Measurements from ENCODE around the gene MMP15. TPM values are rescaled to one million over a fixed set of nuclear protein-coding genes. Genes with fewer than 3 reads are reported as not detected.
"Not testable (repeated sequence)": the region's sequence is repeated elsewhere in the genome, so short reads cannot be mapped to it uniquely, and the experiment has no call there.

The MMP15 gene
- total RNA-seq, 1 donor from 2014 or later = 16.3 TPM

DNA sequence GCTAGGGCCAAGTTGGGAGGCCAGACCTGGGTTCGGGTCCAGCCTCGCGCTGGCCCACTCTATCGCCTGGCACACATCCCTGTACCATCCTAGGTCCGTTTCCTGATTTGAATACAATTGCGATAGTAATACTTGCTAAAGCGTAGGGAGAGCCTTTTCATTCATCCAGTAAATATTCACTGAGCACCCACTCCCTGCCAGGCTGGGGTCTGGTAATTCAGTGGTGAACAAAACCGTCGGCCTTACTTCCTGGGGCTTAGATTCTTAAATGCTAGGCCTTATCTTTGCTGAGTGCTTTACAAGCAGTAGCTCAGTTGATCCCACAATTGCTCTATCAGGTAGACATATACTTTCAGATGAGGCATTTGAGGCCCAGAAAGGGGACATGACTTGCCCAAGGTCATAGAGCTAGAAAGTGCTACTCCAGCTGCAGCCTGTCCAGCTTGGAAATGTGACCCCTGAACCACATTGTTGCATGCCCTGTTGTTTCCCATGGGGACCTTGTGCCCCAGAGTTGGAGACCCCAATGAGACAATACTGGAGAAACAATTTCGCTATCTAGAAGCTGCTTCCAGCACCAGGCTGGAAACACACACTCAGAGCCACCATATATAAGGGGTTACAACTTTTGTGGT, 23.7 kb upstream of the MMP15 start:
- peaks cover 21% of the 10 kb centered on the region for H3K4me1 Mint-ChIP-seq
- no peak overlapping the region for H3K27ac Mint-ChIP-seq
- no peak for DNase-seq (ENCODE audit: low spot score in 2 of 2, unreplicated experiment in 2 of 2)
- TF ChIP-seq, protein P1, sequence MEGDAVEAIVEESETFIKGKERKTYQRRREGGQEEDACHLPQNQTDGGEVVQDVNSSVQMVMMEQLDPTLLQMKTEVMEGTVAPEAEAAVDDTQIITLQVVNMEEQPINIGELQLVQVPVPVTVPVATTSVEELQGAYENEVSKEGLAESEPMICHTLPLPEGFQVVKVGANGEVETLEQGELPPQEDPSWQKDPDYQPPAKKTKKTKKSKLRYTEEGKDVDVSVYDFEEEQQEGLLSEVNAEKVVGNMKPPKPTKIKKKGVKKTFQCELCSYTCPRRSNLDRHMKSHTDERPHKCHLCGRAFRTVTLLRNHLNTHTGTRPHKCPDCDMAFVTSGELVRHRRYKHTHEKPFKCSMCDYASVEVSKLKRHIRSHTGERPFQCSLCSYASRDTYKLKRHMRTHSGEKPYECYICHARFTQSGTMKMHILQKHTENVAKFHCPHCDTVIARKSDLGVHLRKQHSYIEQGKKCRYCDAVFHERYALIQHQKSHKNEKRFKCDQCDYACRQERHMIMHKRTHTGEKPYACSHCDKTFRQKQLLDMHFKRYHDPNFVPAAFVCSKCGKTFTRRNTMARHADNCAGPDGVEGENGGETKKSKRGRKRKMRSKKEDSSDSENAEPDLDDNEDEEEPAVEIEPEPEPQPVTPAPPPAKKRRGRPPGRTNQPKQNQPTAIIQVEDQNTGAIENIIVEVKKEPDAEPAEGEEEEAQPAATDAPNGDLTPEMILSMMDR (IDR thresholded peaks at IDR 0.05; ENCODE audit: unreplicated experiment) = no peak
- peaks cover 4% of the 10 kb centered on the region for H3K9me3 Mint-ChIP-seq
- no peaks in the 10 kb centered on the region for H3K27me3 Mint-ChIP-seq (ENCODE audit: low read depth)
- H3K4me3 Mint-ChIP-seq = peak overlapping the region; percentile 89
- peaks cover 18% of the 10 kb centered on the region for H3K36me3 Mint-ChIP-seq

DNA sequence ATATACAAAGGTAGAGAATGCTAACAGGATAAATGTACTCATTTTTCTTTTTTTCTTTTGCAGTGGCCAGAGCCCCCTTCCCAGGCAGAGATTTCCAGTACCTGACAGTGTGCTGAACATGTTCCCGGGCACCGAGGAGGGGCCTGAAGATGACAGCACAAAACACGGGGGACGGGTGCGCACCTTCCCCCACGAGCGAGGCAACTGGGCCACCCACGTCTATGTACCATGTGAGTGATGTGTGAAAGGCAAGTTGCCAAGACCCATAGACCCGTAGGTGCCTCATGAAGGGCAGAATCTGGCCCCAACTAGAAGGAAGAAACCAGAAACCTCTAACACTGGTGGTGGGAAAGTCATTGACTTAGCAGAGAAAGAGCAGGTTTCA, 23.1 kb upstream of the MMP15 start:
- Mint-ChIP-seq H3K4me1 (peaks cover 21% of the 10 kb centered on the region), H3K9me3 (peaks cover 7% of the 10 kb centered on the region), H3K27me3 (ENCODE audit: low read depth) (no peaks in the 10 kb centered on the region), H3K36me3 (peaks cover 18% of the 10 kb centered on the region), H3K27ac (no peak overlapping the region), H3K4me3 (no peak overlapping the region)
- TF ChIP-seq, protein P1 (IDR thresholded peaks at IDR 0.05; ENCODE audit: unreplicated experiment) = no peak
- no peak for DNase-seq (ENCODE audit: low spot score in 2 of 2, unreplicated experiment in 2 of 2)

DNA sequence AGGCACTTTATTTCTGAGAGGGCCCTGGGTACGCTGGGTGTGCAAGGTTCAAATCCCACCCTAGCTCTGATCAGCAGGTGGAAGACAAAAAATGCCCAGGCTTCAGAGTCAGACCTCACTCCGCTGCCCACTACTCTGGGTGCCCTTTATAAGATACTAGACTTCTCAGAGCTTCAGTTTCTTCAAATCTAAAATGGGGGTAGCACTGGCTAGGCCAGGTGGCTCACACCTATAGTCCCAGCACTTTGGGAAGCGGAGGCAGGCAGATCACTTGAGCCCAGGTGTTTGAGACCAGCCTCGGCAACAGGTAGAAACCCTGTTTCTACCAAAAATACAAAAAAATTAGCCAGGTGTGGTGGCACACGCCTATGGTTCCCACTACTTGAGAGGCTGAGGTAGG, 22.6 kb upstream of the MMP15 start:
- H3K27me3 Mint-ChIP-seq (ENCODE audit: low read depth) = no peaks in the 10 kb centered on the region
- H3K4me3 Mint-ChIP-seq = no peak overlapping the region
- peaks cover 7% of the 10 kb centered on the region for H3K9me3 Mint-ChIP-seq
- H3K4me1 Mint-ChIP-seq = peaks cover 21% of the 10 kb centered on the region
- no peak for DNase-seq (ENCODE audit: low spot score in 2 of 2, unreplicated experiment in 2 of 2)
- peaks cover 16% of the 10 kb centered on the region for H3K36me3 Mint-ChIP-seq
- TF ChIP-seq, protein P1 (IDR thresholded peaks at IDR 0.05; ENCODE audit: unreplicated experiment) = no peak
- H3K27ac Mint-ChIP-seq = no peak overlapping the region

DNA sequence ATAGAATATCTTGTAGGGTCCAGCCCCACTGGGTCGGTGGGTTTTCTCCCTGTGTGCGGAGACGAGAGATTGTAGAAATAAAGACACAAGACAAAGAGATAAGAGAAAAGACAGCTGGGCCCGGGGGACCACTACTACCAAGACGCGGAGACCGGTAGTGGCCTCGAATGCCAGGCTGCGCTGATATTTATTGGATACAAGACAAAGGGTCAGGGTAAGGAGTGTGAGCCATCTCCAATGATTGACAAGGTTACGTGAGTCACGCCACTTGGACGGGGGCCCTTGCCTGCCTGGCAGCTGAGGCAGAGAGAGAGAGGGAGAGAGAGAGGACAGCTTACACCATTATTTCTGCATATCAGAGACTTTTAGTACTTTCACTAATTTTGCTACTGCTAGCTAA, 20.8 kb upstream of the MMP15 start:
- Mint-ChIP-seq H3K4me1 (peaks cover 10% of the 10 kb centered on the region), H3K36me3 (peaks cover 22% of the 10 kb centered on the region)
- not testable (repeated sequence) for H3K27ac Mint-ChIP-seq; H3K27me3 Mint-ChIP-seq (ENCODE audit: low read depth); H3K4me3 Mint-ChIP-seq; H3K9me3 Mint-ChIP-seq; DNase-seq (ENCODE audit: low spot score in 2 of 2, unreplicated experiment in 2 of 2)

DNA sequence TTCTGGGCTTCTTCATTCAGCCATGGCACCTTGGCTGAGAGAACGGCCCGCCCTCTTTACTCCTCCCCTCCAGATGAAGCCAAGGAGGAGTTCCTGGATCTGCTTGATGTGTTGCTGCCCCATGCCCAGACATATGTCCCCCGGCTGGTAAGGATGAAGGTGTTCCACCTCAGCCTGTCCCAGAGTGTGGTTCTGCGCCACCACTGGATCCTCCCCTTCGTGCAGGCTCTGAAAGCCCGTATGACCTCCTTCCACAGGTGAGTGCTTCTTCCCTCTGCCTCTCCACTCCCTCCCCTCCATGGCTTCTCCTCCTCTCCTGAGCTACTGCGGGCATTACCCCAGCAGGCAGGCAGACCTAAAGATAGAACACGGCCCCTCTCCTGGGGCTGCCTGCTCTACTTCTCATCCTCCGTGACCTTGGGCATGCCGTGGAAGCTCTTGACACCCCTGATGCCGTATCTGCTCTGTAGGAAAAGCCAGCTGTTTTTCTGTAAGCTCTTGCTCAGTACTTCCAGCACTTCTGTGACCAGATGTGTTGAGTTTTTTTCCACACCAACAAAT, 15.6 kb upstream of the MMP15 start:
- TF ChIP-seq, protein P1 (IDR thresholded peaks at IDR 0.05; ENCODE audit: unreplicated experiment) = no peak
- Mint-ChIP-seq H3K9me3 (peaks cover 7% of the 10 kb centered on the region), H3K27ac (no peak overlapping the region), H3K36me3 (peaks cover 27% of the 10 kb centered on the region), H3K4me1 (no peaks in the 10 kb centered on the region), H3K4me3 (no peak overlapping the region), H3K27me3 (ENCODE audit: low read depth) (no peaks in the 10 kb centered on the region)
- no peak for DNase-seq (ENCODE audit: low spot score in 2 of 2, unreplicated experiment in 2 of 2)

DNA sequence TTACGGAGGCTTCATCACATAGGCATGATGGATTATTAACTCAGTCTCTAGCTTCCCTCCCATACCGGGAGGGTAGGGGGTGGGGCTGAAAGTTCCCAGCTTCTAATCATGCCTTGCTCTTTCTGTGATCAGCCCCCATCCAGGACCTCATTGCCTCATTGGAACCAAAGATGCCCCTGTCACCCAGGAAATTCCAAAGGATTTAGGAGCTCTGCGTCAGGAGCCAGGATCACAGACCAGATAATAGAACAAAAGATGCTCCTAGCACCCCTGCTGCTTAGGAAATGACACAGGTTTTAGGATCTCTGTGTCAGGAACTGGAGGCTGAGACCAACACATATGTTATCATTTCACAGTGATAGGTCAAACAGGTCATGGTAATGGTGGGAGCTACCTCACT, 14.7 kb upstream of the MMP15 start:
- H3K27me3 Mint-ChIP-seq (ENCODE audit: low read depth) = no peaks in the 10 kb centered on the region
- no peaks in the 10 kb centered on the region for H3K4me1 Mint-ChIP-seq
- DNase-seq (ENCODE audit: low spot score in 2 of 2, unreplicated experiment in 2 of 2) = no peak
- H3K36me3 Mint-ChIP-seq = peaks cover 25% of the 10 kb centered on the region
- TF ChIP-seq, protein P1 (IDR thresholded peaks at IDR 0.05; ENCODE audit: unreplicated experiment) = no peak
- peaks cover 7% of the 10 kb centered on the region for H3K9me3 Mint-ChIP-seq
- no peak overlapping the region for H3K27ac Mint-ChIP-seq
- no peak overlapping the region for H3K4me3 Mint-ChIP-seq

All from mesothelial cell of epicardium (in vitro differentiated cells).